Lower lobe of right lung (tissue), 2 donors: ENCODE results near the gene ATAD3A. TPM values are rescaled to one million over a fixed set of nuclear protein-coding genes. Genes with fewer than 3 reads are reported as not detected.
"Not testable (repeated sequence)": the region's sequence is repeated elsewhere in the genome, so short reads cannot be mapped to it uniquely, and the experiment has no call there.

ENCODE experiments used
- ATAC-seq, 2 donors: fragments of 200-7000 bp; cut with Tn5 transposase; one replicate each; pipeline ENCODE4 v1.9.1; 2020 to 2022; ENCODE audit warnings: mild to moderate bottlenecking in 2 of 2, moderate library complexity in 2 of 2
- DNase-seq: peaks from one replicate; pipeline ENCODE4 v3.0.0-alpha.2; 2020
- H3K27ac ChIP-seq: fragments of 200-600 bp; one replicate; pipeline ENCODE4 v1.8.0; 2022
- H3K27me3 ChIP-seq: fragments of 200-600 bp; one replicate; pipeline ENCODE4 v1.8.0; 2022; ENCODE audit warnings: low read depth
- H3K36me3 ChIP-seq: fragments of 200-600 bp; one replicate; pipeline ENCODE4 v1.8.0; 2022; ENCODE audit warnings: mild to moderate bottlenecking
- H3K4me1 ChIP-seq: fragments of 200-600 bp; one replicate; pipeline ENCODE4 v1.8.0; 2022
- H3K4me3 ChIP-seq: fragments of 200-600 bp; one replicate; pipeline ENCODE4 v1.8.0; 2022; ENCODE audit warnings: mild to moderate bottlenecking
- H3K9me3 ChIP-seq: fragments of 200-600 bp; one replicate; pipeline ENCODE4 v1.8.0; 2022
- intact Hi-C: fragments of 100-400 bp; cut with DNase I; formaldehyde crosslinking; loops from one replicate; pipeline ENCODE4 v1.11.0; 2022
- total RNA-seq: library from RNA; stranded (reverse); fragmentation: NEBNext Ultra II Directional; extraction: Animal tissue kit (Norgen Biotek cat#: 25700); gene quantifications from one replicate; pipeline ENCODE4 v1.2.1, GENCODE V29; 2021
- TF ChIP-seq, protein P1 (sequence below): fragments of 200-600 bp; IDR thresholded peaks from one replicate; pipeline ENCODE4 v1.8.0; 2022; ENCODE audit warnings: antibody characterized with exemption, mild to moderate bottlenecking
- donor health status: DM: no; HTN: yes; CAD: no; lungs with severe emphysema.

ATAD3A gene
- total RNA-seq, 1 donor from 2014 or later: 14.1 TPM

DNA sequence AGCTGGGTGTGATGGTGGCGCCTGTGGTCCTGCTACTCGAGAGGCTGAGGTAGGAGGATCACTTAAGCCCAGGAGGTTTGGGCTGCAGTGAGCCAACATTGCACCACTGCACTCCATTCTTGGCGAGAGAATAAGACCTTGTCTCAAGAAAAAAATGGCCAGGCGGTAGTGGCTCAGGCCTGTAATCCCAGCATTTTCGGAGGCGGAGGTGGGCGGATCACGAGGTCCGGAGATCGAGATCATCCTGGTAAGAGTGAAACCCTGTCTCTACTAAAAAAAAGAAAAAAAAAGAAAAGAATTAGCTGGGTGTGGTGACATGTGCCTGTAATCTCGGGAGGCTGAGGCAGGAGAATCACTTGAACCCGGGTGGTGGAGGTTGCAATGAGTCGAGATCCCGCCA lies 29.1 kb upstream of the ATAD3A start:
- DNase-seq: no peak
- Histone ChIP-seq H3K27ac (no peak overlapping the region), H3K4me3 (no peak overlapping the region), H3K36me3 (peaks cover 81% of the 10 kb centered on the region), H3K27me3 (no peaks in the 10 kb centered on the region), H3K9me3 (no peaks in the 10 kb centered on the region), H3K4me1 (no peaks in the 10 kb centered on the region)
- TF ChIP-seq, protein P1, sequence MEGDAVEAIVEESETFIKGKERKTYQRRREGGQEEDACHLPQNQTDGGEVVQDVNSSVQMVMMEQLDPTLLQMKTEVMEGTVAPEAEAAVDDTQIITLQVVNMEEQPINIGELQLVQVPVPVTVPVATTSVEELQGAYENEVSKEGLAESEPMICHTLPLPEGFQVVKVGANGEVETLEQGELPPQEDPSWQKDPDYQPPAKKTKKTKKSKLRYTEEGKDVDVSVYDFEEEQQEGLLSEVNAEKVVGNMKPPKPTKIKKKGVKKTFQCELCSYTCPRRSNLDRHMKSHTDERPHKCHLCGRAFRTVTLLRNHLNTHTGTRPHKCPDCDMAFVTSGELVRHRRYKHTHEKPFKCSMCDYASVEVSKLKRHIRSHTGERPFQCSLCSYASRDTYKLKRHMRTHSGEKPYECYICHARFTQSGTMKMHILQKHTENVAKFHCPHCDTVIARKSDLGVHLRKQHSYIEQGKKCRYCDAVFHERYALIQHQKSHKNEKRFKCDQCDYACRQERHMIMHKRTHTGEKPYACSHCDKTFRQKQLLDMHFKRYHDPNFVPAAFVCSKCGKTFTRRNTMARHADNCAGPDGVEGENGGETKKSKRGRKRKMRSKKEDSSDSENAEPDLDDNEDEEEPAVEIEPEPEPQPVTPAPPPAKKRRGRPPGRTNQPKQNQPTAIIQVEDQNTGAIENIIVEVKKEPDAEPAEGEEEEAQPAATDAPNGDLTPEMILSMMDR: no peak
- intact Hi-C loops: no loop called here
- ATAC-seq: no peak

DNA sequence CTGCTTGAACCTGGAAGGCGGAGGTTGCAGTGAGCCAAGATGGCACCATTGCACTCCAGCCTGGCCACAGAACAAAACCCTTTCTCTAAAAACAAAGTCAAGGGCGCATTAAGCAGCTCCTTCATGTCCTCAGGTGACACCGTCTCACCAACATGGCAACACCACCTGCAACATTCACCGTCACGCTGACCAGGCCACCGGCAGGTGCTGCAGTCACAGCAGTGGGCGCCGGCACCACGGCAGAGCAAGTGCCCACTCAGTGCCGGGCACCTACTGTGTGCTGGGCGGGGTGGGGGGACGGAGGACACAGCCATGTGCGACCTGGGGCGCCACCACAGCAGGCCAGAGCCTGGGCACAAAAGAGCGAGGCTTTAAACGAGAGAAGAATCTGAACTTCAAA lies 28.2 kb upstream of the ATAD3A start:
- TF ChIP-seq, protein P1: no peak
- Histone ChIP-seq H3K4me3 (no peak overlapping the region), H3K27me3 (no peaks in the 10 kb centered on the region), H3K27ac (no peak overlapping the region), H3K36me3 (peaks cover 83% of the 10 kb centered on the region), H3K4me1 (no peaks in the 10 kb centered on the region), H3K9me3 (no peaks in the 10 kb centered on the region)
- intact Hi-C loops: no loop called here
- no peak for ATAC-seq
- no peak for DNase-seq

DNA sequence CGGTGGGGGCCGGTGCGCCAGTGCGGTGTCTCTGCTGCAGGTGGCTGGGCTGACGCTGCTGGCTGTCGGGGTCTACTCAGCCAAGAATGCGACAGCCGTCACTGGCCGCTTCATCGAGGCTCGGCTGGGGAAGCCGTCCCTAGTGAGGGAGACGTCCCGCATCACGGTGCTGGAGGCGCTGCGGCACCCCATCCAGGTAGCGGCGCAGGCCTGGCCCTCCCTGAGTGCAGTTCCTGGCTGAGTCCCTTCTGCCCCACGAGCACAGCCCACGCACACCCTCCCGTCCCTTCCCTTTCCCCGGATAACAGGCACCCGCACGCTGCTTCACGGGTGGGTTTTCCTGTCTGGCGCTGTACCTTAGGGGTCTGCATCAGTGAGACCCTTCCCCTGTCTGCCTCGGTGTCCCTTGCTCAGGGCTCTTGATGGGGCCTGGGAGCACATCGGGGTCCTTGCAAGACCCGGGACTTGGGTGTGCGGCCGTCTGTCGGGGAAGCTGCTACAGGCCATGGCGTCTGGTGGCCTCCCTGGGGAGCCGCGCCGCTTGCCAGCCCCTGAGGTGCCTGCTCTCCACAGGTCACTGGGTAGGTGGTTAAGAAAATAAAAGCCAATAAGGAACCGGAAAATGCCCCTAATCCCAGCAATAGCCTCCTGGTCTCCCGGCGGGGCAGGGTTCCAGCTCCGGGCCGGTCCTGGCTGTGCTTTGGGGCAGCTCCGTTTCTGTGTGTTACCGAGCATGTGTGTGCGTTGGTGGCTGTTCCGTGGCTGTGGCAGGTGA lies 26.8 kb upstream of the ATAD3A start:
- H3K27me3 ChIP-seq, intact Hi-C loops, H3K4me1 ChIP-seq, ATAC-seq, H3K27ac ChIP-seq, H3K4me3 ChIP-seq, H3K9me3 ChIP-seq, DNase-seq: not testable (repeated sequence)
- peaks cover 85% of the 10 kb centered on the region for H3K36me3 ChIP-seq

DNA sequence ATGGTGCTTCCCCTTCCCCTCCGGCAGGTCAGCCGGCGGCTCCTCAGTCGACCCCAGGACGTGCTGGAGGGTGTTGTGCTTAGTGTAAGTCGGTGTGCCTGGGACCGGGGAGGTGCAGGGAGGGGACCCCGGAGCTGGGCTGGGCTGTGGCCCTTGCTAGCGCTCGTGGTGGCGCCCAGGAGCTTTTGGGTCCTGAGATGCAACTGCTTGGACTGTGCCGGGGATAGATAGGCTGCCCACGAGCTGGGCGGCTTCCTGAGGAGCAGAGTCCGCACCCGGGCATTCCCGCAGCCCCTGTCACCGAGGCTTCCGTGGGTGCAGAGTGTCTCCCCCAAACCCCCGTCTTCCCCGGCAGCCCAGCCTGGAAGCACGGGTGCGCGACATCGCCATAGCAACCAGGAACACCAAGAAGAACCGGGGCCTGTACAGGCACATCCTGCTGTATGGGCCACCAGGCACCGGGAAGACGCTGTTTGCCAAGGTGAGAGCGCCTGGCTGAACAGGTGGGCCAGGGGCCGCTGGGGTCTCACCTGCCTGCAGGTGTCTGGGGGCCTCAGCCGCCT lies 26.1 kb upstream of the ATAD3A start:
- H3K36me3 ChIP-seq: peaks cover 85% of the 10 kb centered on the region
- H3K27me3 ChIP-seq, ATAC-seq, intact Hi-C loops, H3K9me3 ChIP-seq, H3K27ac ChIP-seq, DNase-seq, H3K4me1 ChIP-seq, H3K4me3 ChIP-seq: not testable (repeated sequence)

DNA sequence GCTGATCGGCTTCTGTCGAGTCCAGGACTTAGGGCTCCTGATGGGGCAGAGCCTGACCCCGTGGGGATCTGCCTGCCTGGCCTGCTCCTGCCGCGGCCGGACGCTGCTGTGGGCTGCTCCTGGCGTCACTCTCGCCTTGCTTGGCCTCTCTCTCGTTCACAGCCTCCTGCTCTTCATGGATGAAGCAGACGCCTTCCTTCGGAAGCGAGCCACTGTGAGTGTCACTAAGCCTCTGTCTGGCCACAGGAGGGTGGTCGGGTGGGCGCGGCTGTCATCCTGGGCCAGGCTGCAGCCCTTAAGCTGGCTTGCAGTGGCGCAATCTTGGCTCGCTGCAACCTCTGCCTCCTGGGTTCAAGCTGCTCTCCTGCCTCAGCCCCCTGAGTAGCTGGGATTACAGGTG lies 24.3 kb upstream of the ATAD3A start:
- intact Hi-C loops: no loop called here
- Histone ChIP-seq H3K36me3 (peaks cover 84% of the 10 kb centered on the region), H3K9me3 (no peaks in the 10 kb centered on the region), H3K4me3 (no peak overlapping the region), H3K27ac (no peak overlapping the region), H3K27me3 (no peaks in the 10 kb centered on the region), H3K4me1 (no peaks in the 10 kb centered on the region)
- TF ChIP-seq, protein P1: no peak
- DNase-seq: no peak
- no peak for ATAC-seq

DNA sequence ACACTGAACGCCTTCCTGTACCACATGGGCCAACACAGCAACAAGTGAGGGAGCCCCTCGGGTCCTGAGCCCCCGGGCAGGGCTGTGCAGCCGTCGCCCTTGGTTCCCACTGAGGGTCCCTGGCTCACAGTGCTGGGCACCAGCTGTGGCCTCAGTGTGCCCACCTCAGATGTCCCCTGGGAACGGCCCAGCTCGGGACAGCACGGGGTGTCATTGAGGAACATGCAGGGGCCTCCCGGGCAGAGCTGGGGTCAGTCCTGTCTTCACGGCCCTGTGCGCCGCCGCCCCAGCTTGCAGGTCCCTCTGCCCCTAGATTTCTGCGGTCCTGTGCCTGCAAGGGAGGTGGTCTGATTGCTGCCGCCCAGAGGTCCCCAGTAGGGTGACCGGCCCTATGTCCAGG lies 22.7 kb upstream of the ATAD3A start:
- DNase-seq (no peak), ATAC-seq (no peak)
- no peaks in the 10 kb centered on the region for H3K27me3 ChIP-seq
- intact Hi-C loops: no loop called here
- TF ChIP-seq, protein P1: no peak
- peaks cover 7% of the 10 kb centered on the region for H3K9me3 ChIP-seq
- no peak overlapping the region for H3K27ac ChIP-seq
- H3K4me3 ChIP-seq: no peak overlapping the region
- peaks cover 69% of the 10 kb centered on the region for H3K36me3 ChIP-seq
- H3K4me1 ChIP-seq: no peaks in the 10 kb centered on the region
